Keratinocyte (primary cell): Measurements from ENCODE around the gene KIF3A. TPM values are rescaled to one million over a fixed set of nuclear protein-coding genes. Genes with fewer than 3 reads are reported as not detected.

Experiments used
- DNase-seq: peaks from one replicate; pipeline ENCODE4 v3.0.0-alpha.2; 2011; ENCODE audit warnings: low read depth, missing footprints, low spot score
- FAIRE-seq: peaks from 2 replicates; lab custom pipeline; 2011; peaks lifted over from hg19 to GRCh38; lab: Jason Lieb, UNC
- H2AFZ ChIP-seq: 2 replicates; pipeline ENCODE4 v1.6.0; 2012; ENCODE audit warnings: low read length, control low read depth, inconsistent platforms; ENCODE audit not compliant: control insufficient read depth
- H3K27ac ChIP-seq: 2 replicates; pipeline ENCODE4 v1.5.1; 2011; ENCODE audit warnings: low read length; ENCODE audit not compliant: control insufficient read depth, insufficient read depth
- H3K27me3 ChIP-seq: 3 replicates; pipeline ENCODE4 v1.6.0; 2011; ENCODE audit warnings: low read length; ENCODE audit not compliant: control insufficient read depth, insufficient read depth; ENCODE audit errors: extremely low read depth
- H3K36me3 ChIP-seq, 2 experiments: 2 replicates in 1 of 2; 3 replicates in 1 of 2; pipeline ENCODE4 v1.5.1; 2011; ENCODE audit warnings: low read length in 2 of 2, mild to moderate bottlenecking in 1 of 2; ENCODE audit not compliant: control insufficient read depth in 2 of 2, insufficient read depth in 2 of 2; ENCODE audit errors: extremely low read depth in 1 of 2
- H3K4me1 ChIP-seq: 3 replicates; pipeline ENCODE4 v1.5.1; 2011; ENCODE audit warnings: low read length; ENCODE audit not compliant: control insufficient read depth, insufficient read depth; ENCODE audit errors: extremely low read depth
- H3K4me2 ChIP-seq: 3 replicates; pipeline ENCODE4 v1.6.0; 2011; ENCODE audit warnings: low read depth, low read length; ENCODE audit not compliant: control insufficient read depth, insufficient read depth; ENCODE audit errors: extremely low read depth
- H3K4me3 ChIP-seq, 3 experiments: fragments of 200-600 bp in 1 of 3; sonication (generic) in 1 of 3; 2 replicates in 2 of 3; 3 replicates in 1 of 3; pipeline ENCODE4 v1.5.1; 2011 to 2016; ENCODE audit warnings: low read length in 3 of 3, mild to moderate bottlenecking in 3 of 3, control low read depth in 2 of 3, inconsistent platforms in 1 of 3, low read depth in 1 of 3, mixed read lengths in 1 of 3, mixed run types in 1 of 3, moderate library complexity in 1 of 3; ENCODE audit not compliant: control insufficient read depth in 2 of 3, insufficient read depth in 2 of 3; ENCODE audit errors: extremely low read depth in 1 of 3
- H3K79me2 ChIP-seq: 2 replicates; pipeline ENCODE4 v1.6.0; 2012; ENCODE audit warnings: low read length; ENCODE audit not compliant: control insufficient read depth, insufficient read depth
- H3K9ac ChIP-seq: 3 replicates; pipeline ENCODE4 v1.6.0; 2011; ENCODE audit warnings: low read length; ENCODE audit not compliant: control insufficient read depth, insufficient read depth; ENCODE audit errors: extremely low read depth
- H3K9me1 ChIP-seq: 3 replicates; pipeline ENCODE4 v1.6.0; 2011; ENCODE audit warnings: low read length; ENCODE audit not compliant: control insufficient read depth, insufficient read depth; ENCODE audit errors: extremely low read depth
- H3K9me3 ChIP-seq: 2 replicates; pipeline ENCODE4 v1.5.1; 2012; ENCODE audit warnings: low read depth, low read length; ENCODE audit not compliant: control insufficient read depth
- H4K20me1 ChIP-seq: 3 replicates; pipeline ENCODE4 v1.6.0; 2011; ENCODE audit warnings: low read length; ENCODE audit not compliant: control insufficient read depth, insufficient read depth; ENCODE audit errors: extremely low read depth
- CTCF ChIP-seq, 3 experiments: IDR thresholded peaks in 1 of 3; conservative IDR thresholded peaks in 1 of 3; optimal IDR thresholded peaks in 1 of 3; 2 replicates in 2 of 3; 3 replicates in 1 of 3; pipeline versions ENCODE3 to v1.5.1; 2011; ENCODE audit warnings: low read length in 3 of 3, mild to moderate bottlenecking in 3 of 3, moderate library complexity in 2 of 3, control low read depth in 1 of 3, inconsistent platforms in 1 of 3; ENCODE audit not compliant: insufficient read depth in 2 of 3; ENCODE audit errors: extremely low read depth in 1 of 3
- EZH2 ChIP-seq: IDR thresholded peaks from one replicate; pipeline ENCODE4 v1.6.1; 2012; ENCODE audit warnings: inconsistent platforms, mild to moderate bottlenecking, low read length, moderate library complexity
- dilution Hi-C: fragments of 300-500 bp; cut with MboI; formaldehyde crosslinking; loops from one replicate; pipeline ENCODE4 v1.7.0; 2020; ENCODE audit warnings: low sequenced_read_pairs; ENCODE audit not compliant: extremely low pct_ligation_motif_present
- polyA plus RNA-seq, 5 experiments: library from polyadenylated mRNA; depleted of rRNA in 3 of 5; stranded (reverse) in 3 of 5; stranded (forward) in 1 of 5; unstranded in 1 of 5; fragments of >200 nt; gene quantifications; 1 replicate in 1 of 5; 2 replicates in 3 of 5; 3 replicates in 1 of 5; pipeline versions ENCODE4 v1.2.1 to v1.2.3, GENCODE V29; 2011 to 2012; ENCODE audit warnings: missing spikeins in 2 of 5, low read depth in 1 of 5, low replicate concordance in 1 of 5

Gene KIF3A
- polyA plus RNA-seq, 1 donor (not counting 4 experiments of a cell fraction or from before 2014, with no cell fraction given): 15.4 TPM

GRCh38 chr5:132761321-132762240 lies 24.2 kb upstream of the KIF3A start:
- no peaks in the 10 kb centered on the region for H3K27me3 ChIP-seq
- TF ChIP-seq EZH2 (no peak), CTCF (optimal IDR thresholded peaks at IDR 0.05 in 1 of 3, IDR thresholded peaks at IDR 0.05 in 1 of 3, conservative IDR thresholded peaks at IDR 0.05 in 1 of 3; ENCODE audit: extremely low read depth in 1 of 3, insufficient read depth in 2 of 3, low read length in 3 of 3) (no peak)
- H3K4me3 ChIP-seq: no peak overlapping the region
- no peaks in the 10 kb centered on the region for H3K9me1 ChIP-seq
- dilution Hi-C loops: no loop called here
- H2AFZ ChIP-seq: no peak overlapping the region
- H3K36me3 ChIP-seq: peaks cover 32 to 44% of the 10 kb centered on the region in 2 experiments
- H3K4me2 ChIP-seq: no peak overlapping the region
- no peak overlapping the region for H3K27ac ChIP-seq
- DNase-seq (no peak), FAIRE-seq (no peak)
- no peaks in the 10 kb centered on the region for H3K79me2 ChIP-seq
- no peaks in the 10 kb centered on the region for H4K20me1 ChIP-seq
- H3K4me1 ChIP-seq: no peaks in the 10 kb centered on the region
- no peak overlapping the region for H3K9ac ChIP-seq
- no peaks in the 10 kb centered on the region for H3K9me3 ChIP-seq

- H3K27ac ChIP-seq: no peak overlapping the region
- H3K4me2 ChIP-seq: no peak overlapping the region
- no peak overlapping the region for H2AFZ ChIP-seq
- no peaks in the 10 kb centered on the region for H3K79me2 ChIP-seq
- H4K20me1 ChIP-seq: no peaks in the 10 kb centered on the region
- H3K4me3 ChIP-seq: no peak overlapping the region
- FAIRE-seq (no peak), DNase-seq (no peak)
- no peaks in the 10 kb centered on the region for H3K9me1 ChIP-seq
- peaks cover 32 to 44% of the 10 kb centered on the region in 2 experiments for H3K36me3 ChIP-seq
- dilution Hi-C loops: no loop called here
- H3K9me3 ChIP-seq: no peaks in the 10 kb centered on the region
- H3K4me1 ChIP-seq: no peaks in the 10 kb centered on the region
- H3K27me3 ChIP-seq: no peaks in the 10 kb centered on the region
- H3K9ac ChIP-seq: no peak overlapping the region
- no peak for TF ChIP-seq EZH2
- TF ChIP-seq CTCF (optimal IDR thresholded peaks at IDR 0.05 in 1 of 3, IDR thresholded peaks at IDR 0.05 in 1 of 3, conservative IDR thresholded peaks at IDR 0.05 in 1 of 3; ENCODE audit: extremely low read depth in 1 of 3, insufficient read depth in 2 of 3, low read length in 3 of 3): no peak
Measured at GRCh38 chr5:132760601-132761317, 23.4 kb upstream of the KIF3A start.
